Loucy (cell line): ENCODE results near the gene FZD10.

Experiments used
- EZH2phosphoT487 ChIP-seq: fragments of 200-600 bp; IDR thresholded peaks from 2 replicates; pipeline ENCODE4 v1.6.1; 2018; ENCODE audit warnings: antibody characterized with exemption, mild to moderate bottlenecking, moderate library complexity, borderline replicate concordance
- TF ChIP-seq, protein P1 (sequence below): fragments of 200-600 bp; sonication (generic); conservative IDR thresholded peaks from 2 replicates; pipeline ENCODE4 v1.5.1; 2014; ENCODE audit warnings: mild to moderate bottlenecking, antibody characterized with exemption, low read length

GRCh38 chr12:130161261-130162243 is 712 bp upstream of the FZD10 start:
- TF ChIP-seq, protein P1, sequence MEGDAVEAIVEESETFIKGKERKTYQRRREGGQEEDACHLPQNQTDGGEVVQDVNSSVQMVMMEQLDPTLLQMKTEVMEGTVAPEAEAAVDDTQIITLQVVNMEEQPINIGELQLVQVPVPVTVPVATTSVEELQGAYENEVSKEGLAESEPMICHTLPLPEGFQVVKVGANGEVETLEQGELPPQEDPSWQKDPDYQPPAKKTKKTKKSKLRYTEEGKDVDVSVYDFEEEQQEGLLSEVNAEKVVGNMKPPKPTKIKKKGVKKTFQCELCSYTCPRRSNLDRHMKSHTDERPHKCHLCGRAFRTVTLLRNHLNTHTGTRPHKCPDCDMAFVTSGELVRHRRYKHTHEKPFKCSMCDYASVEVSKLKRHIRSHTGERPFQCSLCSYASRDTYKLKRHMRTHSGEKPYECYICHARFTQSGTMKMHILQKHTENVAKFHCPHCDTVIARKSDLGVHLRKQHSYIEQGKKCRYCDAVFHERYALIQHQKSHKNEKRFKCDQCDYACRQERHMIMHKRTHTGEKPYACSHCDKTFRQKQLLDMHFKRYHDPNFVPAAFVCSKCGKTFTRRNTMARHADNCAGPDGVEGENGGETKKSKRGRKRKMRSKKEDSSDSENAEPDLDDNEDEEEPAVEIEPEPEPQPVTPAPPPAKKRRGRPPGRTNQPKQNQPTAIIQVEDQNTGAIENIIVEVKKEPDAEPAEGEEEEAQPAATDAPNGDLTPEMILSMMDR = no peak
- TF ChIP-seq EZH2phosphoT487 = no peak
